22Rv1 (cell line): ENCODE results near the gene DCDC2C.

Experiments
- CTCF ChIP-seq: fragments of 450-650 bp; IDR thresholded peaks from 2 replicates; pipeline ENCODE4 v1.5.1; 2017; ENCODE audit warnings: mild to moderate bottlenecking
- ZFX ChIP-seq: fragments of 450-650 bp; IDR thresholded peaks from 2 replicates; pipeline ENCODE4 v1.6.1; 2017; ENCODE audit warnings: antibody characterized with exemption, borderline replicate concordance

GRCh38 chr2:3840611-3841155 lies 137.3 kb downstream of the DCDC2C start:
- no peak for TF ChIP-seq CTCF
- TF ChIP-seq ZFX: no peak
